MCF 10A (cell line): ENCODE measurements around the gene ANKZF1. TPM values are rescaled to one million over a fixed set of nuclear protein-coding genes. Genes with fewer than 3 reads are reported as not detected.

Experiments used
- BruUV-seq: library from RNA; stranded (reverse); fragments of 400-500 nt; replicated peaks from 2 replicates; lab custom pipeline; 2021; lab: Mats Ljungman, UMichigan
- CTCF ChIA-PET: fragments of 300-600 bp; sonication (Branson Sonifier 250); formaldehyde crosslinking; extraction: SDS; loops from one replicate; lab custom pipeline; 2021; ENCODE audit warnings: antibody characterized with exemption, inconsistent platforms; lab: Yijun Ruan, JAX
- POLR2A ChIA-PET: fragments of 300-600, 350-650 bp; sonication (Branson Sonifier 250); formaldehyde crosslinking; extraction: SDS; loops from one replicate; lab custom pipeline; 2020; ENCODE audit warnings: antibody characterized with exemption, inconsistent platforms; lab: Yijun Ruan, JAX
- DNase-seq: peaks from one replicate; pipeline ENCODE4 v3.0.0-alpha.2; 2018; ENCODE audit not compliant: unreplicated experiment
- H3K27ac Mint-ChIP-seq: one replicate; pipeline ENCODE4 v1.8.0; 2022; ENCODE audit warnings: mild to moderate bottlenecking, low read depth, mixed read lengths; ENCODE audit not compliant: unreplicated experiment
- H3K27me3 Mint-ChIP-seq: one replicate; pipeline ENCODE4 v1.8.0; 2022; ENCODE audit warnings: mixed read lengths; ENCODE audit not compliant: insufficient read depth, unreplicated experiment
- H3K36me3 Mint-ChIP-seq: one replicate; pipeline ENCODE4 v1.8.0; 2022; ENCODE audit warnings: mild to moderate bottlenecking, moderate library complexity, mixed read lengths; ENCODE audit not compliant: insufficient read depth, unreplicated experiment
- H3K4me1 Mint-ChIP-seq: one replicate; pipeline ENCODE4 v1.8.0; 2022; ENCODE audit warnings: mixed read lengths; ENCODE audit not compliant: insufficient read depth, unreplicated experiment
- H3K4me3 Mint-ChIP-seq: one replicate; pipeline ENCODE4 v1.8.0; 2022; ENCODE audit warnings: mild to moderate bottlenecking, moderate library complexity, mixed read lengths; ENCODE audit not compliant: unreplicated experiment
- H3K9me3 Mint-ChIP-seq: one replicate; pipeline ENCODE4 v1.8.0; 2022; ENCODE audit warnings: mixed read lengths; ENCODE audit not compliant: unreplicated experiment
- CTCF ChIP-seq: fragments of 200-600 bp; IDR thresholded peaks from one replicate; pipeline ENCODE4 v1.8.0; 2022; ENCODE audit warnings: antibody characterized with exemption, mild to moderate bottlenecking; ENCODE audit not compliant: unreplicated experiment
- intact Hi-C: fragments of 100-400 bp; cut with micrococcal nuclease; formaldehyde crosslinking; loops from 2 replicates; pipeline ENCODE4 v1.14.1; 2022
- total RNA-seq: library from RNA; stranded (reverse); gene quantifications from 2 replicates; pipeline ENCODE4 v1.2.3, GENCODE V29; 2022

Gene ANKZF1
- total RNA-seq, 1 experiment from 2014 or later, result 45.6 TPM

GRCh38 chr2:219218217-219218731 lies 11.3 kb upstream of the ANKZF1 start:
- H3K27me3 Mint-ChIP-seq, result no peaks in the 10 kb centered on the region
- no peak for TF ChIP-seq CTCF
- DNase-seq, result peak; percentile 66
- peak overlapping the region; percentile 82 for H3K4me3 Mint-ChIP-seq
- POLR2A ChIA-PET, result interaction anchor here (1.0 to 6.3 kb wide), 18 partner anchors 10 to 169 kb away, joined by 3 to 127 read pairs (median 6); partner anchors contain the start of genes ANKZF1, ATG9A, CNPPD1 and DNAJB2
- intact Hi-C loops, result loop anchor here (2.0 kb wide), 2 partner anchors 35 to 81 kb away; partner anchors contain the start of genes TUBA4A and TUBA4B
- no peaks in the 10 kb centered on the region for H3K9me3 Mint-ChIP-seq
- H3K36me3 Mint-ChIP-seq, result peaks cover 41% of the 10 kb centered on the region
- CTCF ChIA-PET, result interaction anchor here (0.7 to 5.2 kb wide), 10 partner anchors 9 to 200 kb away, joined by 3 to 24 read pairs (median 4); partner anchors contain the start of gene TUBA4B
- BruUV-seq, result no TSS peak
- H3K4me1 Mint-ChIP-seq, result no peaks in the 10 kb centered on the region
- peak overlapping the region; percentile 83 for H3K27ac Mint-ChIP-seq

GRCh38 chr2:219218732-219219701 lies 10.6 kb upstream of the ANKZF1 start, which contains the start of gene ABCB6:
TSS of gene ABCB6 (minus strand) at chr2:219218958. CDS start at chr2:219218673, 285 bp downstream.
- no TSS peak for BruUV-seq
- Mint-ChIP-seq H3K4me1 (no peaks in the 10 kb centered on the region), H3K36me3 (peaks cover 40% of the 10 kb centered on the region), H3K27me3 (no peaks in the 10 kb centered on the region), H3K9me3 (no peaks in the 10 kb centered on the region), H3K27ac (peak within 1 kb of the TSS; percentile 83), H3K4me3 (peak within 1 kb of the TSS; percentile 82)
- ChIA-PET CTCF (interaction anchor here (0.7 to 5.2 kb wide), 9 partner anchors 8 to 80 kb away, joined by 3 to 24 read pairs (median 3); partner anchors contain the start of gene TUBA4B), POLR2A (interaction anchor here (0.8 to 6.3 kb wide), 14 partner anchors 9 to 68 kb away, joined by 3 to 127 read pairs (median 6); partner anchors contain the start of genes ANKZF1, ATG9A, CNPPD1 and DNAJB2)
- no peak for TF ChIP-seq CTCF
- intact Hi-C loops, result loop anchor here (2.0 kb wide), 2 partner anchors 34 to 80 kb away; partner anchors contain the start of genes TUBA4A and TUBA4B
- peak; percentile 91 for DNase-seq

GRCh38 chr2:219219784-219220532 lies 9.6 kb upstream of the ANKZF1 start:
- no peak for DNase-seq
- no peaks in the 10 kb centered on the region for H3K27me3 Mint-ChIP-seq
- ChIA-PET POLR2A (interaction anchor here (1.2 to 6.3 kb wide), 6 partner anchors 9 to 59 kb away, joined by 3 to 127 read pairs (median 54); partner anchors contain the start of genes ANKZF1, ATG9A, CNPPD1 and DNAJB2), CTCF (interaction anchor here (0.7 to 5.2 kb wide), 8 partner anchors 23 to 78 kb away, joined by 3 to 24 read pairs (median 3); partner anchors contain the start of genes GLB1L and STK16)
- no peaks in the 10 kb centered on the region for H3K9me3 Mint-ChIP-seq
- H3K36me3 Mint-ChIP-seq, result peaks cover 38% of the 10 kb centered on the region
- intact Hi-C loops, result loop anchor here (2.0 kb wide), 2 partner anchors 33 to 79 kb away; partner anchors contain the start of genes TUBA4A and TUBA4B
- no peak overlapping the region for H3K27ac Mint-ChIP-seq
- no peaks in the 10 kb centered on the region for H3K4me1 Mint-ChIP-seq
- no peak for TF ChIP-seq CTCF
- H3K4me3 Mint-ChIP-seq, result no peak overlapping the region
- no TSS peak for BruUV-seq
